Heart right ventricle (tissue), 16 donors: ENCODE data around the gene DHX30. TPM values are rescaled to one million over a fixed set of nuclear protein-coding genes. Genes with fewer than 3 reads are reported as not detected.
A peak's percentile ranks its signal among the peaks of the same experiment; 100 is the strongest.

Experiments
- ATAC-seq, 8 donors: fragments of 200-7000 bp; cut with Tn5 transposase; one replicate each; pipeline ENCODE4 v1.9.1; 2020; ENCODE audit warnings: mild to moderate bottlenecking in 8 of 8, moderate library complexity in 8 of 8, moderate number of reproducible peaks in 1 of 8
- DNase-seq, 2 donors: peaks; one replicate each; pipeline ENCODE4 v3.0.0-alpha.2; 2020
- H3K27ac ChIP-seq, 10 donors: fragments of 200-600 bp; sonication (generic) in 2 of 10; one replicate each; pipeline versions ENCODE4 v1.5.0 to v1.8.0; 2020 to 2022; ENCODE audit warnings: mild to moderate bottlenecking in 3 of 10
- H3K27me3 ChIP-seq, 7 donors: fragments of 200-600 bp; one replicate each; pipeline ENCODE4 v1.8.0; 2021 to 2022; ENCODE audit warnings: mild to moderate bottlenecking in 2 of 7
- H3K36me3 ChIP-seq, 9 donors: fragments of 200-600 bp; sonication (generic) in 1 of 9; one replicate each; pipeline versions ENCODE4 v1.5.0 to v1.8.0; 2020 to 2022; ENCODE audit warnings: mild to moderate bottlenecking in 2 of 9
- H3K4me1 ChIP-seq, 9 donors: fragments of 200-600 bp; sonication (generic) in 1 of 9; one replicate each; pipeline versions ENCODE4 v1.5.0 to v1.8.0; 2020 to 2022; ENCODE audit warnings: mild to moderate bottlenecking in 4 of 9
- H3K4me3 ChIP-seq, 10 donors: fragments of 200-600 bp; sonication (generic) in 2 of 10; one replicate each; pipeline versions ENCODE4 v1.5.0 to v1.8.0; 2020 to 2022; ENCODE audit warnings: mild to moderate bottlenecking in 7 of 10, moderate library complexity in 2 of 10
- H3K9me3 ChIP-seq, 11 donors: fragments of 200-600 bp in 10 of 11; sonication (generic) in 2 of 11; one replicate each; pipeline versions ENCODE4 v1.5.0 to v1.8.0; 2013 to 2022; ENCODE audit warnings: mild to moderate bottlenecking in 2 of 11, control low read depth in 1 of 11, moderate library complexity in 1 of 11
- CTCF ChIP-seq, 9 donors: fragments of 200-600 bp; sonication (generic) in 2 of 9; IDR thresholded peaks; one replicate each; pipeline versions ENCODE4 v1.5.0 to v1.8.0; 2021 to 2022; ENCODE audit warnings: antibody characterized with exemption in 9 of 9, mild to moderate bottlenecking in 5 of 9, moderate library complexity in 1 of 9
- WGBS, 2 donors: extraction: QIAGEN DNeasy Blood & Tissue Kit; methylation state at CpG; one replicate each; pipeline ENCODE4 v1.1.7; 2013; ENCODE audit warnings: inconsistent platforms in 1 of 2; 5-methylcytosine and 5-hydroxymethylcytosine counted together
- intact Hi-C, 10 donors: fragments of 100-400 bp; cut with DNase I; formaldehyde crosslinking; loops; one replicate each; pipeline versions ENCODE4 v1.11.1 to v1.14.2; 2022
- polyA plus RNA-seq, 2 donors: library from polyadenylated mRNA; stranded (reverse); fragments of 200-250 nt; gene quantifications; one replicate each; pipeline ENCODE4 v1.2.3, GENCODE V29; 2013
- total RNA-seq, 10 donors: library from RNA; stranded (reverse); fragmentation: NEBNext Ultra II Directional in 3 of 10; extraction: Animal tissue kit (Norgen Biotek cat#: 25700) in 3 of 10; gene quantifications; one replicate each; pipeline versions ENCODE4 v1.2.1 to v1.2.4, GENCODE V29; 2021 to 2023
- donor health status: Arrhythmogenic right ventricular cardiomyopathy.
- donor health status: ischemic (EF 13 %, LVEDD 7.1; RV severe dilation, severe dysfunction).
- donor health status: healthy with polysubstance abuse.
- donor health status: DM: no; HTN: yes; CAD: no.
- donor health status: DM: no; HTN: no; CAD: no.
- donor health status: ischemic (EF 25% LVEDD 6.9; RV normal size, moderate dysfunction).
- donor health status: ischemic (EF 25% LVEDD 5.7; RV mildly dilated, moderate dysfunction).
- donor health status: healthy.
- donor health status: DM: yes; HTN: yes; CAD: no.
- donor health status: Ischemic cardiomyopathy.
- donor health status: ischemic (EF 35%, LVEDD 5.7; RV mildly dilated, moderate dysfunction).
- donor health status: nonischemic (EF 11% LVEDD 7.7; RV severe dilation, severe dysfunction).
- donor health status: DM: yes; HTN: yes; CAD: no.
- donor health status: PGD.
- donor health status: ischemic (EF 29% LVEDD 5.4; RV normal size, mild dysfunction).
- donor health status: nonischemic (EF 23%, LVEDD 6.1; RV moderate dilation, normal function).

The DHX30 gene
- total and polyA plus RNA-seq, 12 donors, result 31.2 to 56.4 (median 44.5) TPM

- intact Hi-C loops, result no loop called here
- H3K27ac ChIP-seq, result no peak overlapping the region
- WGBS, 2 donors, result 93 to 96% methylated on average over 3 of the region's 3 CpGs
- no peaks in the 10 kb centered on the region for H3K9me3 ChIP-seq
- H3K4me3 ChIP-seq, result no peak overlapping the region
- H3K27me3 ChIP-seq, result no peaks in the 10 kb centered on the region
- TF ChIP-seq CTCF (IDR thresholded peaks at IDR 0.05), result no peak
- ATAC-seq (no peak), DNase-seq (no peak)
- no peaks in the 10 kb centered on the region for H3K36me3 ChIP-seq
- H3K4me1 ChIP-seq, result peaks cover 3 to 49% (median 33%) of the 10 kb centered on the region in 9 donors
Measured at GRCh38 chr3:47778746-47779145, 24.2 kb upstream of the DHX30 start.

GRCh38 chr3:47780741-47781684, 21.9 kb upstream of the DHX30 start:
- Histone ChIP-seq H3K9me3 (no peaks in the 10 kb centered on the region), H3K36me3 (no peaks in the 10 kb centered on the region), H3K27me3 (no peaks in the 10 kb centered on the region), H3K27ac (peak overlapping the region; percentile 96 to 99 (median 96)), H3K4me3 (peak overlapping the region; percentile 56 to 94 (median 88)), H3K4me1 (peaks cover 3 to 49% (median 33%) of the 10 kb centered on the region in 9 donors)
- intact Hi-C loops, result loop anchor here in 2 of 10 donors (2.0 to 5.0 kb wide), 2 partner anchors 268 to 269 kb away; partner anchors contain the start of gene ELP6 (in 2 of the 2)
- WGBS, 2 donors, result 1% methylated on average over 52 to 54 of the region's 54 CpGs
- peak; percentile 62 to 69 for DNase-seq
- ATAC-seq, result peak; percentile 8 to 70 (median 58)
- TF ChIP-seq CTCF (IDR thresholded peaks at IDR 0.05), result no peak

- DNase-seq (peak; percentile 97 to 99), ATAC-seq (peak; percentile 98 to 100 (median 100))
- Histone ChIP-seq H3K27ac (peak within 1 kb of the TSS; percentile 96 to 99 (median 96)), H3K4me1 (peaks cover 3 to 48% (median 33%) of the 10 kb centered on the region in 9 donors), H3K9me3 (no peaks in the 10 kb centered on the region), H3K4me3 (peak within 1 kb of the TSS; percentile 56 to 94 (median 88)), H3K27me3 (no peaks in the 10 kb centered on the region), H3K36me3 (no peaks in the 10 kb centered on the region)
- peak in 2 of 9 donors; percentile 15 to 17 for TF ChIP-seq CTCF (IDR thresholded peaks at IDR 0.05)
- intact Hi-C loops, result loop anchor here in 2 of 10 donors (2.0 to 5.0 kb wide), 2 partner anchors 269 to 270 kb away; partner anchors contain the start of gene ELP6 (in 2 of the 2)
- 0% methylated on average over 60 to 79 of the region's 79 CpGs for WGBS, 2 donors
Measured at GRCh38 chr3:47781685-47782445, 21.1 kb upstream of the DHX30 start, which contains the start of gene SMARCC1. SMARCC1 (minus strand) TSS chr3:47781893; CDS start chr3:47781797, 96 bp downstream.
